ENCODE measurements around the gene CRTAC1.

Gene CRTAC1

DNA sequence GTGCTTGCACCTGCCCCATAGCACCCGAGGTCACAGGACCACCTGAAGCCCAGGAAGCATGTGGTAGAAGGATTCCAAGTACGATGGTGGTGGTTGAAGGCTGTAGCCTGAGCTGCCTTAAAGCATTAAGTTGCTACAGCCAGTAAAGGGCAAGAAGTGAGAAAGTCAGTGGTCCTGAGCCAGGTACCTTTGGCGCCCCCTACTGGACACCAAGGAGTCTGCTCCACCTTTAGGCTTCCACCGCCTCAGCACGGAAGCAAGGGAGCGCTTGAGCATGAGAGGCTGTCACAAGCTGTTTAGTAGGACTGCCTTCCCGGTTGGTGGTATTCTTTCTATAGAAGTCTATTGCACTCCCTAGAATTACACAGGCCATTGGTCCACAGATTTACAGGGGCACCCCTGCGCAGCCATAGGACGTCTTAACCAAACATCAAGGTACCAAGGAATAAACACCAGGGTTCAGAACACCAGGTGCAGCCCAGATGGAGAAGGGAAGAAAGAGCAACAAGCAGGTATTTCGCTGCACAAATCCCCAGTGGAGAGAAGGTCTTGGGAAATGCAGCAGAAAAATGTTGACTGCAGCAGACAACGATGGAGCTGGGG lies 2.2 kb downstream of the CRTAC1 start:
- DNase-seq: peak; percentile 77

DNA sequence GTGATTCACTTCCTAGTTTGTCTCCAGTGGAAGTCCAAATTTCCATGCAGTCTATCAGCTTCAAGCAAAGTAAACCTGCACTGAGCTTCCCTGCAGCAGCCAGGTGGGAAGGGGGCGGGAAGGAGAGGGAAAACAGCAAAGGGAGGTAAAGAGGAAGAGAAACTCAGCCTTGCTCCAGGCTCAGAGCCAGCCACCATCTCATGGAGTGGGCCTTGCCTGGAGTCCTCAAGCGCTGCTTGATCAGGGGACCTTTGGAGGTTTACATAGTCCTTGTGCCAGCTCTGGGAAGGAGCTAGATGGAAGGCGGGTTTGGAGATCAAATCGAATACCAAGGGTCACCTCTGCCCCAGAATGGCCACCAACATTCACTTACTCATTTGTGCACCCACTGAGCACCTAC lies 7.4 kb downstream of the CRTAC1 start:
- DNase-seq: no peak

- no peak for DNase-seq
Observed at GRCh38 chr10:98020784-98021183, 9.6 kb downstream of the CRTAC1 start.

GRCh38 chr10:98020254-98020653 lies 10.2 kb downstream of the CRTAC1 start:
- no peak for DNase-seq

- DNase-seq: no peak
Observed at GRCh38 chr10:98019784-98020183, 10.6 kb downstream of the CRTAC1 start.

GRCh38 chr10:98016772-98017475 lies 13.5 kb downstream of the CRTAC1 start:
- no peak for DNase-seq

- no peak for DNase-seq
Observed at GRCh38 chr10:98013776-98014175, 16.6 kb downstream of the CRTAC1 start.

GRCh38 chr10:98013122-98013521 lies 17.3 kb downstream of the CRTAC1 start:
- DNase-seq: no peak

- DNase-seq: no peak
Observed at GRCh38 chr10:98012644-98013043, 17.8 kb downstream of the CRTAC1 start.

DNA sequence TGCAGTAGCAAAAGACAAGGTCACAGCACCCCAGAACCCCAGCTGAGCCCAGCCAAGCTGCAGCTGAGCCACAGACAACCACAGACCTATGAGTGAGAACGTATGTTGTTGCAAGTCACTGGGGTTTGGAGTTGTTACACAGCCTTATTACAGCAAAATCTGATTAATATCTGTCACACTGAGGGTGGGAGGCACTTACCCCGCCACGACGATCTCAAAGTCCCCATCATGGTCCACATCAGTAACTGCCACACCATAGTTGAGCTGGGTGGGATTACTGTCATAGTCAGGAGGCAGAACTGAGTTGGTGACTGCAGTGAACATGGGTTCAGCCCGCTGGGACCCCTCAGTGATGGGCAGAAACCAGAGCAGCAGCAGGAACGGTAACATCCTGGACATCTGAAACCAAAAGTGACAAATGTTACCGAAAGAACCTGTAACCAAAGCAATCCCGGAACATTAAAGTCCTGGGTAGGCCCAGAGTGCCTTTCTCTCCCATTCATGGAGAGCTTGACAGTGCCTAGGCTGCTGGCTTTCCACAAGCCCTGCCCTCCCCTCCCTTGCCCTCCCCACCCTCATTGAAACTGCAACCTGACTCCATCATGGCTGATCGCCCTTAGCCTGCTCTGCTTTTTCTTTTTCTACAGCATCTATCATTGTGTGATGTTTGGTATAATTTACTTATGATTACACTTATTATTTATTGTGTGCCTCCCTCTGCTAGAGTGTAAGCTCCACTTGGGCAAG lies 19.3 kb downstream of the CRTAC1 start:
- DNase-seq: no peak

- no peak for DNase-seq
Observed at GRCh38 chr10:98006266-98006665, 24.2 kb downstream of the CRTAC1 start.

- no peak for DNase-seq
Observed at GRCh38 chr10:98001736-98002135, 28.7 kb downstream of the CRTAC1 start.

DNA sequence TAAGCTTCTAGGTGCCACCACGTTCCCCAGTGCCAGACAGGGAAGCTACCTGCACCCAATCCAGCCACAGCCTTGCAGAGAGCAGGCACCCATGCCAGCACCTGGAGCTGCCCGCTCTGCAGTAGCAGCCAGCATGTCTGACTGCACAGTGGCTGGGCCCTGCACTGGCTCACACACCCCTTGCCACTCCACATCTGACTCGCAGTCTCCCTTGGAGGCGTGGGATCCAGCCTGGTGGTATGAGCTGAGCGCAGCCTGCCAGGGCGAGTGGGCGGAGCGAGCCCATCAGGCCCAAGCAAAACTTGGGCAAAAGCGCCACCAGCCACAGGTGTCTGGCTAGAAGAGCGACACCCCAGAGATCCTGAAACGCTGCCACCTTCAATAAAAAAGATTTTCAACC lies 30.1 kb downstream of the CRTAC1 start:
- DNase-seq: no peak

GRCh38 chr10:97999923-98000248 lies 30.5 kb downstream of the CRTAC1 start:
- DNase-seq: no peak

DNA sequence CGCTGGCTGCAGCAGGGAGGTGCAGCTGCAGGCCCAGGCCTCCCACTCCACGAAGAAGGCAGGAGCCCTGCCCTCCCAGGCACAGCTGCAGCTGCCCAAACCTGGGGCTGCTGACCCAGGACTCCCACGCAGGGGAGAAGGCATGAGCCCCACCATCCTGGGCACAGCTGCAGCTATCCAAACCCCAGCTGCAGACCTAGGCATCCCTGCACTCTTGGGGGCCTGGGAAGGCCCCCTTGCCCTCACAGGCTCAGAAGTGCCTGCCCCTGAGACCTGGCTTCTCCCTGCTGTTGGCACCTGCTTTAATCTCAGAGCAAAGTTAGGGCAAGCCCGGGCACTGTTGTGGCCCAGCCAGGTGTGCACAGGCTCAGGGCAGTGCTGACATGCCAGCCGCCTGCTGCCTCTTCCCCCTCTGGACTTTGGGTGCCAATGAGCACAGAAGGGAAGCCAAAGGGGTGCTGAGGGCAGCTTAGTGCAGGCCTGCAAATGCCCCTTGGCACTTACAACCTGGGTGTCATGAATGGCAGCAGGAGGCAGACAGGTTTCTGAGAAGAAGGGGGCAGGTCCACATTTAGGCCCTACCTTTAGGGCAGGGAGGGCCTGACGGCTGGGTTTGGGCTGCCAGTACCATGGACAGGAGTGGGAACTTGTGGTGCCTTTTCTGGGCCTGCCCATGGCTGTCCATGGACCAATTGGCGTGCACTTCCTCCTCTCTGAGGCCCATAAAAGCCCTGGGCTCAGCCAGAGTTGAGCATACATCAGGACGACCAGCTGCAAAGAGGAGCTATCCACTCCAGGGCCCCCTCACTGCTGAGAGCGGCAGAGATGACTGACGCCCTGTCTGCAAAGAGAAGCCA lies 31.1 kb downstream of the CRTAC1 start:
- DNase-seq: no peak

DNA sequence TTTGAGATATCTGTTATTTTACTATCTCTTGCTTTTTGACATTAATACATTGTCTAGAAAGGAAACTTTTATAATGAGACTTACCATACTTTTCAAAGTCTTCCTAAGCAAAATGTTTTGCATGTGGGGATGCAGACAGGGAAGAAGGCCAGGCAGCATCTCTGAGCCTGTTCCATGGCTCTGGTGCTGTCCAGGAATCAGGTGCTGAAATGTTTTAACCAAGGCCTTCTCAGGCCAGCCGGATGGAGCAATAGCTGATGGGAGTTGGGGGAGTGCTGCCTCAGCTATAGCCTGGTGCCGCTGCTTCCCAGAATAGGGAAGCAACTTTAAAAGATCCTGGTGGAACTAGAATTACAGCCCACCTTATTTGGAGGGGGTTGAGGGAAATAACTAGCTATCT lies 38.5 kb downstream of the CRTAC1 start:
- DNase-seq: no peak

DNA sequence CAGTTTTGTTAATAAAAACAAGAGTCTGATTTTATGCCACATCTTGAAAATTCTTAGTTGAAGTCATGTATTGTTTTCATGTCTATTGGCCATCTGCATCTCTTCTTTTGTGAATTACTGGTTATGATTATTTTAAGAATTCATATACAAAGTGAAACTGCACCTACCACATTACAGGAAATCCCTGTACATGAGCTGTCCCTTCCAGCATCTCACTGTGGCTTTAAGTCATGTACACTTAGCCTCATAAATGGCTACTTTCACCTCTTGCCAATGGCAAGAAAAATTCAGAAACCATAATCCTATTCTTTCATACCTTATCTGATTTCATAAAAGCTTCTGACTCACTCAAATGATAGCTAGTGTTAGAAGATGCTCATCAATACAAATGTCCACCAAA lies 48.6 kb downstream of the CRTAC1 start:
- no peak for DNase-seq

DNA sequence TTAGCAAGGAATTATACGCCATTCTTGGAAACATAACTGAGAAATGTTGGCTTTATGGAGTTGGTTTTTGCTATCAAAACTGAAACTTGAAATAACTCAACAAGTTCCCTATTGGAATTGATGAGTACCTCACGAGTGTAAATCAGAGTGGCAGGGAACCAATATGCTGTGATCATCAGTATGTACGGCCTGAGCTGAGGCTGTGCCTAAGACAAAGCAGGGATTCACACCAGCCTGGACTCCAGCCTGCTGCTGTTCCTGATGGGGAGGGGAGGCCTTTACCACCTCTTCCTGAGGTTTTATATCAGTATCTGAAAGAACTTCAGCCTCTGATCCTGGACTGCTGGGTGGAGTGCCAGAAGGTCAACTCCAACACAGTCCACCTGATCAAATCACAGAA lies 52.7 kb downstream of the CRTAC1 start:
- DNase-seq: no peak

- DNase-seq: no peak
Observed at GRCh38 chr10:97975598-97975997, 54.8 kb downstream of the CRTAC1 start.

DNA sequence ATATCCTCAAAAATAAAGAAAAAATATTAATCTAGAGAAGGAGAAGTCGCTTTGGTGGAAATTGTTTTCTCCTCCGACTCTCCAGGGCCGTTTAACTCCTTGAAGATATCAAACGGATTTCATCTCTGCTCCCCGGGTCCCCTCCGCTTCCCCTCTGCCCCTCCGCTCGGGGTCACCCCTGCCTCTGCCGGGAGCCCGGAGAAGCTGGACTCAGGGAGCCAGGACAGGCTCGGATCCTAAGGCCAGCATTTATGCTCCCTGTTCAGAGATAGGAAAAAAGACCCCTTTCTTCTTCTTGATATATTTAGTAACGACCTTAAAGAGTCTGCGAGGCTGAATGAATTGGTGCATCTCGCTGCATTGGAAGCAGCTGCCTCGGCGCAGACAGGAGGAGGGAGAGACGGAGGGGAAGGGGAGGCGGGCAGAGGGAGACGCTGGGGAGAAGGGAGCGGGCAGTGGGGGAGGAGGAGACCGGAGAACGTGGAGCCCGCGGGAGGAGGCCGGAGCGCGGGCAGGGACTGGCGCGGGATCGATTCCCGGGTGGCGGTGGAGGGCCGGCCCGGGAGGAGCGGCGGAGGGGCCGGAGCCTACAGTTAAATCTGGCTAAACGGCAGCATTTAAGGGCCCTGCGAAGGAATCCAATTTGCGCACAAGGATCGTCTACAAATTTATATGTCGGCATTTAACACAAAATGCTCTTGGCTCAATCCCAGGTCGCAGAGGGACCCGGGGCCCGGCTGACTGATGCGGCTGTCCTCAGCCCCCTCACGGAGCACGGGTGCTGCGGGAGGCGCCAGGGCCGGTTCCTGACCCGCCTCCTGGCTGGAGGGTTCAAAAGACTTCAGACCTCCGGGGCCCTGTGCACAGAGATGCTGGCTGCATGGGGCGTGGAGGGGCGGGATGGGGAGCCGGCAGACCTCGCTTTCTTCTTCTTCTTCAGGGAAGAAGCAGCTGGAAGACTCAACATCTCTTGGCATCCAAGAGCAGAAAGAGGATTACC lies 55.6 kb downstream of the CRTAC1 start:
- no peak for DNase-seq

- no peak for DNase-seq
Observed at GRCh38 chr10:97974100-97974499, 56.3 kb downstream of the CRTAC1 start.

GRCh38 chr10:97969538-97970079 lies 60.8 kb downstream of the CRTAC1 start:
- DNase-seq: no peak

Data from stimulated activated CD4-positive, alpha-beta T cell treated with anti-CD3 and anti-CD28 coated beads, Interleukin-15, amount 100 ng/mL, for 24 hours (primary cell).